HG03103 (cell line): Measurements from ENCODE around the gene TMC4.
A peak's percentile ranks its signal among the peaks of the same experiment; 100 is the strongest.
"Not testable (repeated sequence)": the region's sequence is repeated elsewhere in the genome, so short reads cannot be mapped to it uniquely, and the experiment has no call there.

Experiments used
- ATAC-seq: cut with Tn5 transposase; IDR thresholded peaks from one replicate; pipeline ENCODE4 v1.9.1; 2021; ENCODE audit warnings: low read depth; ENCODE audit not compliant: unreplicated experiment

The TMC4 gene

DNA sequence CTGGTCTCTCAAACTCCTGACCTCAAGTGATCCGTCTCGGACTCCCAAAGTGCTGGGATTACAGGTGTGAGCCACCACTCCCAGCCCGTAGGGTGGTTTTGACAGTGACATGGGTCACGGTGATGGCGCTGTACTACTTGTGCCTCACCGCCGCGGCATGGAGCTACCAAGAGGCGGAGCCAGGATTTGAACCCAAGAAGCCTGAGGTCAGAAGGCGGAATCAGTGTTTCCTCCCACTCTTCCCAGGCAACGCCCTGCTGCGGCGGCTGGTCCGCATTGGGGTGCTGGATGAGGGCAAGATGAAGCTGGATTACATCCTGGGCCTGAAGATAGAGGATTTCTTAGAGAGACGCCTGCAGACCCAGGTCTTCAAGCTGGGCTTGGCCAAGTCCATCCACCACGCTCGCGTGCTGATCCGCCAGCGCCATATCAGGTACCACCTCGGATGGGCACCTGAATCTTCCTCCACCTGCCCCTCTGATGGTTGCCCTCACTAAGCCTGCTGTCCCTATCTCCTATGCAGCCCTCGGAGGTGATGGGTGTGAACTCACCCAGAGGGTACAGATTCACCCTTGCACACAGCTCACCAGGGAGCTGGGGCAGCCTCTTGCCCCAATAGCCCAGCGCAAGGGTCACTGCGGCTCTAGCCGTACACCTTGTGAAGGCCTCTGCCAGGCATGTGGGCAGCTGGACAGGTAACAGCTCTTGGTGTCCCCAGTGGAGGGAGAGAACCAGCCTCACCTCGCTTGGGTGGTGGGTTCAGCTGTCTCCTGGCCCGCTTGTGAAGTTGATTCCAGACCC lies 33.3 kb upstream of the TMC4 start:
- ATAC-seq = no peak

DNA sequence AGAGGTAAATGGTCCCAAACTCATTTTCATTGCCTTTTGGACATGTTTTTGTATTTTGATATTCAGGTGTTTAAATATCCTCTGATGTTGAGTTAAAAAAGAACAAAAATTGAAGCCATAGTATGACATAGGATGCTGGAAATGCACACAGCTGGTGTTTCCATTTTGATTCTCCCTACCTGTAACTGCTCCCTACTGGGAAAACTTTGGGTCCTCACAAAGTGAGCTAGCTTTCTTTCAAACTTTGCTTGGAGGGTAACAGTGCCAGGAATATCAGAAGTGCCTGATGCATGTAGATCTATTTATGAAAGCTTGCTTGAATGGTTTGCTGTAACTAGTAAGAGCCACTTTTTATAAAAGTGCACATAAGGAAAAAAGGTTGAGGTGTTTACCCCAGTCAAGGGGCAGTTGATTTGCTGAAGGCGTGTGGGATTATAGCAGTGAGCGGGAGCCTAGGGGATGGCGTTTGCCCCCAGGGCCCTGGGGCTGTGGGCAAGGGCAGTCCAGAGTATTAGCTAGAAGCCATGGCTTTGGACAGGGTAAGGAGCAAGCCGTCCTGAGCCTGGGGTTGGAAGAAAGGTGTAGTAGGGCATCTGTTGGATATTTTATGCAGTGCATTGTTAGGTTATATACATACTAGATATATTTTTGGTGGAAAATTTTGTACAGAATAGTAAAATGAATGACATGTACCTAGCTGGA lies 32.0 kb upstream of the TMC4 start:
- ATAC-seq = no peak

DNA sequence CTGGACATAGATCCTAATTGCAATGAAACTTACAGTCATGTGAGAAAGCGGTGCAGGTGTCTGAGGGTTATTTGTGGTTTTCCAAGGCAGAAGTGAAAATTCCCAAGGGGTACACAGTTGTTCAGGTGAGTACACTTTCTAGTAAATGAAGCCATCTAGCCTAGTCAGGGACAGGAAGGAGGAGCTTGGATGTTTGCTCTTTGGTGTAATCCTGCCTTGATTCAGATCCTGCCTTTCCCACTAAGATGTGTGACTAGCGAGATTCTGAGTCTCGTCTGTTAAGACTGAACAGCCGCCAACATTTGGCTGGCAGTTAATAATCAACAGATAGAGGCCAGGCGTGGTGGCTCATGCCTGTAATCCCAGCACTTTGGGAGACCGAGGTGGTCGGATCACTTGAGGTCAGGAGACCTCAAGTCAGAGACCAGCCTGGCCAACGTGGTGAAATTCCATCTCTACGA lies 30.2 kb upstream of the TMC4 start:
- ATAC-seq = no peak

DNA sequence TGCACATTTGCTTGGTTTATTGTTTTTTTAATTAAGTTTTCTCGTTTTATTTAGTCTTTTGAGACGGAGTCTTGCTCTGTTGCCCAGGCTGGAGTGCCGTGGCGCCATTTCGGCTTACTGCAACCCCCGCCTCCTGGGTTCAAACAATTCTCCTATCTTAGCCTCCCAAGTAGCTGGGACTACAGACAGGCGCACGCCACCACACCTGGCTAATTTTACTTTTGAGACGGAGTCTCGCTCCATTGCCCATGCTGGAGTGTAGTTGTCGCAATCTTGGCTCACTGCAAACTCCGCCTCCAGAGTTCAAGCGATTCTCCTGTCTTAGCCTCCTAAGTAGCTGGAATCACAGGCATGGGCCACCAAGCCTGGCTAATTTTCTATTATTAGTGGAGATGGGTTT lies 29.0 kb upstream of the TMC4 start:
- no peak for ATAC-seq

DNA sequence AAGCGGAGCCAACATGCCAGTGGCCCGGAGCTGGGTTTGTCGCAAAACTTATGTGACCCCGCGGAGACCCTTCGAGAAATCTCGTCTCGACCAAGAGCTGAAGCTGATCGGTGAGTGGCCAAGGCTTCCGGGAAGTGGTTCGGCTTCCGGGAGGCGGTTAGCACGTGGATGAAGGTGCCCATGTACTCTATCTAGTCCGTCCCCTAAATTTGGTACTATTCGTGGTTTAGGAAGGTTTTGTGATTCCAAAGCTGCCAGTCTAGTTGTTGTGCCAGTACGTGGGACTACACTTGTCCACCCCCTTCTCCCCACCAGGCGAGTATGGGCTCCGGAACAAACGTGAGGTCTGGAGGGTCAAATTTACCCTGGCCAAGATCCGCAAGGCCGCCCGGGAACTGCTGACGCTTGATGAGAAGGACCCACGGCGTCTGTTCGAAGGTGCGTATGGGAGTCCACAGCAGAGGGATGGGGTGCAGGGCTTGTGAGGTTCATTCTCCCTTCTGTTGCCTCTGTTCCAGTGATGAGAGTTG lies 28.3 kb upstream of the TMC4 start:
- no peak for ATAC-seq

DNA sequence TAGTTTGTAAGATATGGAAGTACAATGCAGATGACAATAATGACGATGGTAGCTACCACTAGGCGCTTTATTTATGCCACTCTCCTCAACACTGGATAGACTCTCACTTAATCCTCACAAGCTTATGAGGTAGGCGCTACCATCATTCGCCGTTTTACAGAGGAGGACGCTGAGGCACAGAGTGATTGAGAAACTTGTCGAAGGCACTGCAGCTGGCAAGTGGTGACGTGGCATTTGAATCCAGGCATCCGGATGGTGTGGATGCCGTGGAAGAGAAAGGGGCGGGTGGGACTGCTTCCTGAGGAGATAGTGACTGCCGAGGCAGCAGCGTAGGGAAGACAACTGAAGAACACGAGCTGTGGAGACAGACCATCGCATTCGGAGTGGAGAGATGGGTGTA lies 26.4 kb upstream of the TMC4 start:
- no peak for ATAC-seq

DNA sequence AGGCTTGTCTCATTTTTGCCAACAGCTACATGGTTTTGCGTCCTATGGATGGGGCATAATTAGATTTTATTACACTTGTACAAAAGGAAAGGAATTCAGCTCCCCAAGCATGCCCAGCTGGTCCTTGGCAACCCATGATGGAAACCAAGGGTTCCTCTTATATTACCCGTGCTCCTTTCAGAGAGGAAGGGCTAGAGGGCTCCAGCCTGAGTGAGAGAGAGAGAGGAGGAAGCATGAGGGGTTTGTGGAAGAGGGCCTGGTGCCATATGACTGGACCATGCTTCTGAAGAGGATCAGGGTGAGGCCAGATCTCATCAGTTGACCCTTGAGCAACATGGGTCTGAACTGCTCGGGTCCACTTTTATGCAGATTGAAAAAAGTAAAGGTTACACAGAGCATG lies 24.2 kb upstream of the TMC4 start:
- ATAC-seq = no peak

DNA sequence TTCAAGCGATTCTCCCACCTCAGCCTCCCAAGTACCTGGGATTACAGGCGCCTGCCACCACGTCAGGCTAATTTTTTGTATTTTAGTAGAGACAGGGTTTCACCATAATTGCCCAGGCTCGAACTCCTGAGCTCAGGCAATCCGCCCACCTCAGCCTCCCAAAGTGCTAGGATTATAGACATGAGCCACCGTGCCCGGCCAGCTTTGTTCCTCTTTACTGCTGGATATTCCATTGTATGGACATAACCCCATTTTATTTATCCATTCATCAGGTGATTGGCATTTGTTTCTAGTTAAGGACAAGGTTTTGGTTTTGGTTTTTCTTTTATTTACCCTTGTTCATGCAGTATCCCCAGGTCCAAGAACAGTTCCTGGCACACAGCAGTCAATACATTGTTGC lies 23.6 kb upstream of the TMC4 start:
- no peak for ATAC-seq

DNA sequence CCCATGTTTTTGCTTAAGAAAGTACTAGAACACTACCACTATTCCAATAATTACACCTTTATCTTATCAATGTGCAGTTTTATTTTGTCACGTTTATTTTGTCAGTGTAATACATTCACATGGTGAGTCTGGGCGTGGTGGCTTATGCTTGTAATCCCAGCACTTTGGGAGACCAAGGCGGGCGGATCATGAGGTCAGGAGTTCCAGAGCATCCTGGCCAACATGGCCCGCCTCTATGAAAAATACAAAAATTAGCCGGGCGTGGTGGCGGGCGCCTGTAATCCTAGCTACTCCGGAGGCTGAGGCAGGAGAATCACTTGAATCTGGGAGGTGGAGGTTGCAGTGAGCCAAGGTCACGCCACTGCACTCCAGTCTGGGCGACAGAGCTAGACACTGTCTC lies 21.5 kb upstream of the TMC4 start:
- ATAC-seq = not testable (repeated sequence)

DNA sequence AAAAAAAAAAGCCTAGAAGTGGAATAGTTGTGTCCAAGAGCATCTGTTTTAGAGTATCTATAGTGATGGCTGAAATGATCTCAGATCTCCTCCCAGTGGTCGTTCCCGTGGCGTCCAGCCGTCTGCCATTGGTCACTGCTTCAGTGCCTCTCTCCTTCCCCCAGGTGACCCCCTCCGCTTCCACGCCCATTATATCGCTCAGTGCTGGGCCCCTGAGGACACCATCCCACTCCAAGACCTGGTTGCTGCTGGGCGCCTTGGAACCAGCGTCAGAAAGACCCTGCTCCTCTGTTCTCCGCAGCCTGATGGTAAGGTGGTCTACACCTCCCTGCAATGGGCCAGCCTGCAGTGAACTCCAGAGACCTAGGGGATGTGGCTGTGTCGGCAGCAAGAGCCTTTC lies 20.1 kb upstream of the TMC4 start:
- ATAC-seq = no peak

DNA sequence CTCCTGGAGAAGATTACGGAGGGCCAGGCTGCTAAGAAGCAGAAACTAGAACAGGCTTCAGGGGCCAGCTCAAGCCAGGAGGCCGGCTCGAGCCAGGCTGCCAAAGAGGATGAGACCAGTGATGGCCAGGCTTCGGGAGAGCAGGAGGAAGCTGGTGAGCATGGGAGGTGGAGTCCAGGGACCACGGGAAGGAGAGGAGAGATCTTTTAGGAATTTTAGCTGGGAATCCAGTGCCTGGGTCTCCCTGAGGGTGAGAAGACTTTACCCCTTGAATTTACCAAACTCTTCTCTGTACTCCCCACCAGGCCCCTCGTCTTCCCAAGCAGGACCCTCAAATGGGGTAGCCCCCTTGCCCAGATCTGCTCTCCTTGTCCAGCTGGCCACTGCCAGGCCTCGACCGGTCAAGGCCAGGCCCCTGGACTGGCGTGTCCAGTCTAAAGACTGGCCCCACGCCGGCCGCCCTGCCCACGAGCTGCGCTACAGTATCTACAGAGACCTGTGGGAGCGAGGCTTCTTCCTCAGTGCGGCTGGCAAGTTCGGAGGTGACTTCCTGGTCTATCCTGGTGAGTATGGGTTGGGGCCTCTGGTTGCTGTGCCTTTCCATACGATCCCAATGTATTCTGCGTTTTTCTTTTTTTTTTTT lies 19.0 kb upstream of the TMC4 start:
- ATAC-seq = no peak

DNA sequence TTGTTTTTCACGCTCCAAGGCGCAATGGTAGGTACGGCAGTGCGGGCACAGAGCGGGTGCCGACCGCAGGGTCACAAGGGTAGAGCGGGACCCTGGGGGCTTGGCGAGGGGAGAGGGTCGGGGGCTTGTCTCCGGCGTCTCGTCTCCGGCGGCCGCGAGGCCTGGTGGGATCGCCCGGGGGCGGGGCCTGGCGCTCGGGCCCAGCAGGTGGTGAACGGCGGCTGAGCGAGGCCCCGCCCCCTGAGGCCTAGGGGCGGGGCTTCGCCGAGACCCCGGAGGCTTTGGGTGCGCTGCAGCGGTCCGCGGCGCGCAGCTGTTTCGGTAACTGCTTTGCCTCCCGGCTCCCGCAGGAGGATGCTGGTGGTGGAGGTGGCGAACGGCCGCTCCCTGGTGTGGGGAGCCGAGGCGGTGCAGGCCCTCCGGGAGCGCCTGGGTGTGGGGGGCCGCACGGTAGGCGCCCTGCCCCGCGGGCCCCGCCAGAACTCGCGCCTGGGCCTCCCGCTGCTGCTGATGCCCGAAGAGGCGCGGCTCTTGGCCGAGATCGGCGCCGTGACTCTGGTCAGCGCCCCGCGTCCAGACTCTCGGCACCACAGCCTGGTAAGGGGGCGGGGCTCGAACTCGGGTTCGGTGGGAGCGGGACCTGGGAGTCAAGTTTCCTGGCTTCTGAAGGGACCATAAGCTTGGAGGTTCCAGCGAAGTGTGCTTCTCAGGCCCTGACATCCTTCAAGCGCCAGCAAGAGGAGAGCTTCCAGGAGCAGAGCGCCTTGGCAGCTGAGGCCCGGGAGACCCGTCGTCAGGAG lies 18.3 kb upstream of the TMC4 start, which contains the start of gene TSEN34:
TSS of gene TSEN34 (plus strand) at position 298 of the 800 bp plus-strand sequence. CDS start at position 355, 57 bp downstream.
- peak; percentile 17 for ATAC-seq

DNA sequence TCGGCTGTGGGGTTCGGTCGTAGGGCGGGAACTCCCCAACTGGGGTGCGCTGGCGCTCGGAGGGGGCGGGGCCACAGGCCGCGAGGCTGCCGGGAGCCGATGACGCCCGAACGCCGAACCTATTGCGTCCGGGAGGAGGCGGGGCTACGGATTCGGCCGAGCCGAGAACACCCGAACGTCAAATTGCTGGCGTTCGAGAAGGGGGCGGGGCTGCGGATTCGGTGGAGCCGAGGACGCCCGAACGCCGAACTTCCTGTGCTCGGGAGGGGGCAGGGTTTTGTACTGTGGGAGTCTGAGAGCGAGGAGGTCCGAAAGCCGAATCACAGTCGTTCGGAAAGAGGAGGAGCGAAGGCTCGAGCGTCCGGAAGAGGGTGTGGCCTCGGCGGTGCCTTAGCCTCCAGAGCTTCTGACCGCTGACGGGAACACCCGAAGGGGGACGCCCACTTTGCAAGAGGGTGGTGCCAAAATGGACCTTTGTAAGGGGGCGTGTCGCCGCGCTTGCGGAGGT lies 17.6 kb upstream of the TMC4 start:
- peak; percentile 37 for ATAC-seq

DNA sequence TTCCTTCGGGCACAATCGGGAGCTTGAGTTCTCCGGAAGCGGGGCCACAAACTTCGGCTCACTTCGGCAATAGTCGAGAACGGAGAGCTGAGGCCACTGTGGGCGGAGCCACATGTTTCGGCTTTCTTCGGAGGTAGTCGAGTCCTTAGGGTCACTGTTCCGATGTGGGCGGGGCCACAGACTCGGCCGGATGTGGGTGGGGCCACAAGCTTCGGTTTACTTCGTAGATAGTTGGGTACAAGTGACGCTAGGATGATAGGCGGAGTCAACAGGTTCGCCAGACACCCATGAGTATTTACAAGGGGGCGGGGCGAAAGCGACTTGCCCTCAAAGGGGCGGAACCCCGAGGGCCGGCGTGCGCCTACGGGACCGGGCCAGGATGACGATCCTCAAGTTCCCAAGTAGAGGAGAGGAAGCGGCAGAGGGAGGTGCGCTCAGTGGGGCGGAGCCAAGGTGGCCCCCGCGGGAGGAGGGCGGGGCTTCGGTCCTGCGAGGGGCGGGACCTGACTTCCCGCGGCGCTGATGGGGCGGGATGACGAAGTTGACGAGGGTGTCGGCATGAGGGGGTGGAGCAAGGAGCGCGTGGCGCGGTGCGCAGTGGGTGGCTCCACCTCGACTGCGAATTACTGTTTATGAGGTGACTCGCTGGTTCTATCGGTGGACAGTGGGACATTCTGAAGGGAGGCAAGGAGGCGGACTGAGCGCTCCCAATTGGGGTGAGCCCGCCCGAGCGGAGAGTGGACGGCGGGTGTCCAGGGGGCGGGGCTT lies 17.0 kb upstream of the TMC4 start:
- ATAC-seq = peak; percentile 36

DNA sequence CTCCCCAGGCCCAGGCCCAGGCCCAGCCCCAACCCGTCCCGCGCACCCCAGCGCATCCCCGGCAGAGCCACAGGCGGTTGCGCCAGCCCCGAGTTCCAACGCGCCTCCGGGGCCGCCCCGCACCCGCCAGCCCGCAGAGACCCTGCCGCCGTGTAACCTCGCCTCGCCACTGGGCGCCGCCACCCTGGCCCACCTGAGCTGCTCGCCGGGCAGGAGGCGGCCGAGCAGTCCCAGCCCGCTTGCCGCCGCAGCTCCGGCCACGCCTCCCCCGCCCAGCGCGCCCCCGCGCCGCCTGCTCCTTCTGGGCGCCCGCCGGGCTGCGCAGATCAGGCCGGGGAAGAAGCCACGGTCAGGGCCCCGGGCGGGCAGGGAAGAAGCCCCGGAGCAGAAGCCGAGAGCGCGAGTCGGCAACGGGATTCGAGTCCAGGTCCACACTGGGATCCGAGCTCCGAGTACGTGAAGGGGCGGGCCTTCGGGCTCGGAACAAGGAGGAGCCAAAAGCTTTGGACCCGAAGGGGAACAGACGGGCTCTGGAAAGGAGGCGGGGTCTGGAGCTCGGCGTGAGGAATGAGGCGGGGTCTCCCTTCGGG lies 16.3 kb upstream of the TMC4 start, which contains the start of gene MBOAT7:
TSS of gene MBOAT7 (minus strand) at position 436 of the 590 bp plus-strand sequence. CDS start 1,072 bp downstream, outside the sequence.
- peak; percentile 36 for ATAC-seq

DNA sequence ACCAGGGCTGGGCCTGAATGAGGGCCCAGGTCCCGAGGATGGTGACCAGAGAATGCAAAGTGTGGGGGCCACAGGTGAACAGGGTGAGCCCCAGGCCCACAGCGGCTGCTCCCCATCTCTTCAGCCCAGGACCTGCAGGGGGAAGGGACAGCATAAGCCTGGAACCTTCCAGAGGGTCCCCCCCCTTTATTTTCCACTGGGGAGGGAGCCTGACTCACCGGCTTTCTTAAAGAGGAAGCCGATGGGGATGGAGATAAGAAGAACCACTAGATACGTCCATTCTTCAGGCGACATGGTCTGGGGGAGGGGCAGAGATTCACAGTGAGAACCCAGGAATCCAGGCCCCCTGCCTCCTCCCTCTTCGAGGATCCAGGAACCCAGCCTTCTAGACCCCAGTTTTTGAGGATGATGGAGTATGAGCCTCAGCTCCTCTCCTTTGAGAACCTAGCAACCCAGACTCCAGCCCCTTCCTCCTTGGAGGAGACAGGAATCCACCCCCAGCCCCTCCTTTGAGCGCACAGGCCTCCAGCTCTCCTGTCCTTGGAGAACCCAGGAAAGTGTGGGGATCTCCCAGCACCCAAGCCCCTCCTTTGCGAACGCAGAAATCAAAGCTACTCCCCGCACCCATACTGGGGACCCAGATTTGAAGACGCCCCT lies 15.4 kb upstream of the TMC4 start:
- no peak for ATAC-seq

DNA sequence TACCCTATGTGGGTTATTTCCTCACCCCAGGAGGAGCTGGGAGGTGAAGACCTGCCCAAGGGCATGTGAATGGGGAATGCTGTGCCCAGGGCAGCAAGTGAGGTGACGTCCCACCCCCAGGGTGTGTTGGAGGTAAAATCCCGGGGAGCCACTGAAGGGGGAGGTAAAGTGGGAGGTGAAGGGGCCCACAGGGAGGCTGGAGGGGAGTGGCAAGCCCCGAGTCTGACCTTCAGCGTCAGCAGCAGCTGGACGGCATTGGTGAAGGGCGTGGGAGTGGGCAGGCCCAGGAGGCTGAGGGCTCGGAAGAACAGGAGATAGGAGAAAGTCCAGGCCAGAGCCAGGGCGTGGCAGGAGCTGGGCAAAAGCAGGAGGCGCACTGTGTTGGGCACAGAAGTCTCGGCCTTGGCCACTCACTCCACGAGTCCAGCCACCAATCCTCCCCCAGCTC lies 14.0 kb upstream of the TMC4 start:
- ATAC-seq = no peak

DNA sequence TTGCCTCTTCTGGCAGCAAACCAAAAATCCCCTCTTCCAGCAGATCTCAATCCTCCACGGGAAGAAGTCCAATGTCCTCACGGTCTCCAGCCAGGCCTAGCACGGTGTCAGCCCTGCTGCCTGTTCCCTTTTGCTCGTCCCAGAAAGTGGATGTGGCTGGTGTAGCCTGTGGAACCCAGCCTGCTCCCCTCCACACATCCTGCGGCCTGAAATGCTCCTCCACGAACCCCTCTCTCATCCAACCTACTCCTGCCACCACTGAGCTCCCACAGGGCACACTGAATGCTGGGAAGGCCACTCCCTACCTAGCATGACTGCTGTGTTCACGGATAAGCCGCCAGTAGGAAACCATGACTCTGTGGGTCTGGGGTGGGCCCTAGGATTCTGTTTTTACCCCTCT lies 13.4 kb upstream of the TMC4 start:
- no peak for ATAC-seq
